Spleen (tissue), 11 donors: ENCODE data around the gene FSIP1. TPM values are rescaled to one million over a fixed set of nuclear protein-coding genes. Genes with fewer than 3 reads are reported as not detected.

Experiments used
- DNase-seq: peaks from one replicate; pipeline ENCODE4 v3.0.0-alpha.2; 2020
- H3K27ac ChIP-seq, 8 donors: fragments of 200-600 bp; sonication (generic) in 7 of 8; 1 replicate in 4 of 8; 2 replicates in 4 of 8; pipeline versions ENCODE4 v1.5.0 to v1.8.0; 2016 to 2021; ENCODE audit warnings: inconsistent platforms in 4 of 8, mild to moderate bottlenecking in 4 of 8, moderate library complexity in 1 of 8
- H3K27me3 ChIP-seq, 7 donors: fragments of 200-600 bp; sonication (generic) in 6 of 7; replicated peaks in 1 of 7; 1 replicate in 4 of 7; 2 replicates in 3 of 7; pipeline versions ENCODE4 v1.5.0 to v1.8.0; 2016 to 2021; ENCODE audit warnings: inconsistent platforms in 3 of 7, mild to moderate bottlenecking in 1 of 7
- H3K36me3 ChIP-seq, 6 donors: fragments of 200-600 bp; sonication (generic) in 5 of 6; 1 replicate in 4 of 6; 2 replicates in 2 of 6; pipeline versions ENCODE4 v1.5.0 to v1.8.0; 2016 to 2021; ENCODE audit warnings: inconsistent platforms in 2 of 6
- H3K4me1 ChIP-seq, 6 donors: fragments of 200-600 bp; sonication (generic) in 5 of 6; 1 replicate in 3 of 6; 2 replicates in 3 of 6; pipeline versions ENCODE4 v1.5.0 to v1.8.0; 2016 to 2021; ENCODE audit warnings: inconsistent platforms in 3 of 6
- H3K4me3 ChIP-seq, 8 donors: fragments of 200-600 bp; sonication (generic) in 7 of 8; 1 replicate in 4 of 8; 2 replicates in 4 of 8; pipeline versions ENCODE4 v1.5.0 to v1.8.0; 2016 to 2021; ENCODE audit warnings: inconsistent platforms in 4 of 8, mild to moderate bottlenecking in 4 of 8, moderate library complexity in 2 of 8
- H3K9me3 ChIP-seq, 8 donors: fragments of 200-600 bp; sonication (generic) in 7 of 8; 1 replicate in 4 of 8; 2 replicates in 4 of 8; pipeline versions ENCODE4 v1.5.0 to v1.8.0; 2016 to 2021; ENCODE audit warnings: inconsistent platforms in 4 of 8
- POLR2A ChIP-seq, 3 donors: fragments of 450-650 bp; IDR thresholded peaks; one replicate each; pipeline ENCODE4 v1.5.1; 2017; ENCODE audit warnings: antibody characterized with exemption in 3 of 3, mild to moderate bottlenecking in 1 of 3
- POLR2AphosphoS5 ChIP-seq, 3 donors: sonication (generic); formaldehyde crosslinking; IDR thresholded peaks; one replicate each; pipeline ENCODE4 v1.5.1; 2017; ENCODE audit warnings: antibody characterized with exemption in 3 of 3
- WGBS, 5 donors: extraction: QIAGEN DNeasy Blood & Tissue Kit in 3 of 5; methylation state at CpG; one replicate each; pipeline versions ENCODE4 v1.1.5 to v1.1.7; 2013 to 2018; 5-methylcytosine and 5-hydroxymethylcytosine counted together
- intact Hi-C: fragments of 100-400 bp; cut with DNase I; formaldehyde crosslinking; loops from one replicate; pipeline ENCODE4 v1.15.0; 2023; ENCODE audit warnings: low total_unique reads
- polyA plus RNA-seq, 3 donors: library from polyadenylated mRNA; stranded (reverse); fragments of 200-250 nt; gene quantifications; one replicate each; pipeline ENCODE4 v1.2.1, GENCODE V29; 2013
- total RNA-seq, 7 donors: library from RNA; depleted of rRNA in 3 of 7; stranded (reverse); fragments of >200 nt in 3 of 7; fragmentation: NEBNext Ultra II Directional in 4 of 7; extraction: Animal tissue kit (Norgen Biotek cat#: 25700) in 4 of 7; gene quantifications; one replicate each; pipeline versions ENCODE4 v1.1.0 to v1.2.1, GENCODE V29; 2016 to 2021
- TF ChIP-seq, protein P1 (sequence below), 11 experiments: fragments of 200-600 bp in 7 of 11; fragments of 450-650 bp in 4 of 11; sonication (generic) in 4 of 11; IDR thresholded peaks in 8 of 11; conservative IDR thresholded peaks in 3 of 11; 1 replicate in 7 of 11; 2 replicates in 4 of 11; pipeline versions ENCODE4 v1.4.0 to v1.8.0; 2016 to 2021; ENCODE audit warnings: antibody characterized with exemption in 11 of 11, inconsistent platforms in 4 of 11, mild to moderate bottlenecking in 1 of 11
- donor health status: healthy with polysubstance abuse.
- donor health status: DM: no; HTN: no; CAD: no; lungs with moderate emphysema.
- donor health status: DM: no; HTN: no; CAD: no.
- donor health status: Bipolar disorder and iron deficiency.
- donor health status: healthy.
- donor health status: DM: no; HTN: no; CAD: no.
- donor health status: DM: yes; HTN: yes; CAD: no.

FSIP1 gene
- total and polyA plus RNA-seq, 10 donors: 0.09 to 2.3 (median 0.45) TPM

DNA sequence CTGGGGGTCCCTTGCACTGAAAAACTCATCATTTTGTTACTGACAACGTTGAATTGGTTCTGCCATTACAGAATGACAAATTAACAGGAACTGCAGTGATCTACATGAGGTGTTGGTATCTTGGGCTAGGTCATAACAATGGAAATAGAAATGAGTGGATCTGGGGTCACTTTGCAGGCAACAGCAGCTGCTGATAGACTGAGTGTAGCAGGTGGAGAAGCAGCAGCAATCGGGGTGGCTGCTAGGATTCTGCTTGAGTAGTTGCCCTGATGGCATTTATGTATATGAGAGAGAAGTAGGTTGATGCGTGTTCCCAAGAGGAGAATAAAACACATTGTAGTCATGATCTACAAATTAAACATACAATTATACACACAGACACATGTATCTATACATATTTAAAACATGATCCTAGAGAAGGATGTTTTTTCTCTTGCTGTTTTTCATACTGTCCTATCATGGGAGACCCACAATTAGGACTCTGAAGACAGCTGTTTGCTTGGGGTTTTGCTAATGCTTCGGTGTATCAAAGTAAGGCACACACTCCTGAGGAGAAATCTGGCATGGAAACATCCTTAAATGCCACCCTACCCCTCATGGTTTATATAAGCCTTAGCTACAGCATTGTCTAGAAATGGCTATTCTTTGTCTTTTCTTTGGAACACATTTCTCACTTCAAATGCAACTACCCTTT, 217.5 kb downstream of the FSIP1 start:
- DNase-seq: no peak
- WGBS, 5 donors: 77 to 88% (median 86%) methylated on average over 4 of the region's 4 CpGs
- H3K27ac ChIP-seq: no peak overlapping the region
- H3K27me3 ChIP-seq: no peaks in the 10 kb centered on the region
- no peak overlapping the region for H3K4me3 ChIP-seq
- intact Hi-C loops: no loop called here
- H3K9me3 ChIP-seq: no peaks in the 10 kb centered on the region
- H3K4me1 ChIP-seq: no peaks in the 10 kb centered on the region
- TF ChIP-seq, protein P1, sequence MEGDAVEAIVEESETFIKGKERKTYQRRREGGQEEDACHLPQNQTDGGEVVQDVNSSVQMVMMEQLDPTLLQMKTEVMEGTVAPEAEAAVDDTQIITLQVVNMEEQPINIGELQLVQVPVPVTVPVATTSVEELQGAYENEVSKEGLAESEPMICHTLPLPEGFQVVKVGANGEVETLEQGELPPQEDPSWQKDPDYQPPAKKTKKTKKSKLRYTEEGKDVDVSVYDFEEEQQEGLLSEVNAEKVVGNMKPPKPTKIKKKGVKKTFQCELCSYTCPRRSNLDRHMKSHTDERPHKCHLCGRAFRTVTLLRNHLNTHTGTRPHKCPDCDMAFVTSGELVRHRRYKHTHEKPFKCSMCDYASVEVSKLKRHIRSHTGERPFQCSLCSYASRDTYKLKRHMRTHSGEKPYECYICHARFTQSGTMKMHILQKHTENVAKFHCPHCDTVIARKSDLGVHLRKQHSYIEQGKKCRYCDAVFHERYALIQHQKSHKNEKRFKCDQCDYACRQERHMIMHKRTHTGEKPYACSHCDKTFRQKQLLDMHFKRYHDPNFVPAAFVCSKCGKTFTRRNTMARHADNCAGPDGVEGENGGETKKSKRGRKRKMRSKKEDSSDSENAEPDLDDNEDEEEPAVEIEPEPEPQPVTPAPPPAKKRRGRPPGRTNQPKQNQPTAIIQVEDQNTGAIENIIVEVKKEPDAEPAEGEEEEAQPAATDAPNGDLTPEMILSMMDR (IDR thresholded peaks at IDR 0.05 in 8 of 11, conservative IDR thresholded peaks at IDR 0.05 in 3 of 11): no peak
- TF ChIP-seq POLR2AphosphoS5 (IDR thresholded peaks at IDR 0.05) (no peak), POLR2A (IDR thresholded peaks at IDR 0.05) (no peak)
- H3K36me3 ChIP-seq: no peaks in the 10 kb centered on the region

DNA sequence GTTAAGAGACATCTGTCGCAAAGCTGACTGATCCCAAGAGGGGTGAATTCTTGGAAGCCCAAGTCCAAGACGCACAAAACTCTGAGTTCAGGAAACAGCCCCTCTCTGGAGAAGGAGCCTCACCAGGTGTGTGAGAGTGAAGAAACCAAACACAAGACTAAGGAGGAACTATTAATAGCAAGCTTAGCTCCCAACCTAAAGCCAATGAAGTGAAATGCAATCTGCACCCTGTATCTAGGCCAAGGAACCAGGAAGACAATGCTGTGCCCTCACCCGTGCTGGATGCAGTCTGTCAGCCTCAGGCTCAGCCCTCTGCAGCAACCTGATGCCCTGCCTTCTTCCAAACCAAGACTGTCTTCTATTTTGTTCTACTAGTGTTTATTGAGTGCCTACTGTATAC, 224.2 kb downstream of the FSIP1 start:
- no peaks in the 10 kb centered on the region for H3K27me3 ChIP-seq
- intact Hi-C loops: no loop called here
- no peaks in the 10 kb centered on the region for H3K9me3 ChIP-seq
- WGBS, 5 donors: 51 to 77% (median 60%) methylated on average over 3 of the region's 3 CpGs
- no peaks in the 10 kb centered on the region for H3K4me1 ChIP-seq
- no peak overlapping the region for H3K27ac ChIP-seq
- TF ChIP-seq POLR2A (IDR thresholded peaks at IDR 0.05) (no peak), POLR2AphosphoS5 (IDR thresholded peaks at IDR 0.05) (no peak)
- TF ChIP-seq, protein P1 (IDR thresholded peaks at IDR 0.05 in 8 of 11, conservative IDR thresholded peaks at IDR 0.05 in 3 of 11): no peak
- no peak for DNase-seq
- no peaks in the 10 kb centered on the region for H3K36me3 ChIP-seq
- H3K4me3 ChIP-seq: no peak overlapping the region

DNA sequence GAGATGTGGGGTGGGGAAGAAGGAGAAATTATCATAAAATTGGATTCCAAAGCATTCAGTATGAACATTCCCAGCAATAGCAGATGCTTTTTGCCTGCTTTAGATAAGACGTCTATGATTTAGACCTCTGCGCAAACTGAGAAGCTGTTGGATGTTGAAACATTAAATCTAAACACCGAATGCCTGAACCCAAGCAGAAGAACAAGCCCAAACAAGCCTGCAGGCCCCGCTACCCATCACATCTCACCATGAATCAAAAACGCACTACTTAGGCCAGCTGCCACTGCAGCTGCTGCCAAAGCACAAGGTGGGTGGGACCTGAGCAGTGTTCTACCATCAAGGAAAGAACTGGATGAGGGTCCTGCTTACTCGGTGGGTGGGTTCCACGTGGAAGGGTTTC, 226.2 kb downstream of the FSIP1 start:
- 89 to 93% (median 91%) methylated on average over 7 of the region's 7 CpGs for WGBS, 5 donors
- Histone ChIP-seq H3K27ac (no peak overlapping the region), H3K36me3 (no peaks in the 10 kb centered on the region), H3K4me3 (no peak overlapping the region), H3K4me1 (no peaks in the 10 kb centered on the region), H3K27me3 (no peaks in the 10 kb centered on the region), H3K9me3 (no peaks in the 10 kb centered on the region)
- TF ChIP-seq POLR2AphosphoS5 (IDR thresholded peaks at IDR 0.05) (no peak), POLR2A (IDR thresholded peaks at IDR 0.05) (no peak)
- TF ChIP-seq, protein P1 (IDR thresholded peaks at IDR 0.05 in 8 of 11, conservative IDR thresholded peaks at IDR 0.05 in 3 of 11): no peak
- no peak for DNase-seq
- intact Hi-C loops: no loop called here

DNA sequence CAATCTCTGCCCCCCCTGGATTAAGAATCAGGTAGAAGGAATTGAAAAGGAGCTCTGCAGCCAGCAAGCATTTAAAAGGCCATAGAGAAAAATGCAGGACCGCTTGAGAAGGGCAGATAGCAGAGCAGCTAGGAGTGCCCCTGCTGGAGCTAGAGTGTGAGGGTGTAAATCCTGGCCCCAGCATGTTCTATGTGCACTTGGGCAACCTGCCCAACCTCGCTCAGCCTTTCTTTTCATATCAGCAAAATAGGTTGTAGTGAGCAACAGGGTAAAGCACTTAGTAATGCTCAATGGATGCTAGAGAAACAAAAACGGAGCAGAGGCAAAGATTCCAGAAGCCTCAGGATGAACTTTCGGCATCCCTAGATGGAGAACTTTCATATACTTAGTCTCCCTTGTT, 226.8 kb downstream of the FSIP1 start:
- TF ChIP-seq POLR2AphosphoS5 (IDR thresholded peaks at IDR 0.05): no peak
- no peak for TF ChIP-seq POLR2A (IDR thresholded peaks at IDR 0.05)
- TF ChIP-seq, protein P1 (IDR thresholded peaks at IDR 0.05 in 8 of 11, conservative IDR thresholded peaks at IDR 0.05 in 3 of 11): no peak
- Histone ChIP-seq H3K27me3 (no peaks in the 10 kb centered on the region), H3K4me3 (no peak overlapping the region), H3K36me3 (no peaks in the 10 kb centered on the region), H3K27ac (no peak overlapping the region), H3K4me1 (no peaks in the 10 kb centered on the region), H3K9me3 (no peaks in the 10 kb centered on the region)
- DNase-seq: no peak
- intact Hi-C loops: no loop called here
- 81 to 91% (median 89%) methylated on average over 4 of the region's 4 CpGs for WGBS, 5 donors
